Stimulated activated CD4-positive, alpha-beta T cell treated with anti-CD3 and anti-CD28 coated beads, Interleukin-15, amount 100 ng/mL, for 1 hour (primary cell): ENCODE measurements around the gene PPP1R36.
"Not testable (repeated sequence)": the region's sequence is repeated elsewhere in the genome, so short reads cannot be mapped to it uniquely, and the experiment has no call there.

Source experiments
- DNase-seq, 2 donors: peaks; one replicate each; pipeline ENCODE4 v3.0.0-alpha.2; 2020; ENCODE audit warnings: low read depth in 1 of 2, low spot score in 1 of 2

The PPP1R36 gene

DNA sequence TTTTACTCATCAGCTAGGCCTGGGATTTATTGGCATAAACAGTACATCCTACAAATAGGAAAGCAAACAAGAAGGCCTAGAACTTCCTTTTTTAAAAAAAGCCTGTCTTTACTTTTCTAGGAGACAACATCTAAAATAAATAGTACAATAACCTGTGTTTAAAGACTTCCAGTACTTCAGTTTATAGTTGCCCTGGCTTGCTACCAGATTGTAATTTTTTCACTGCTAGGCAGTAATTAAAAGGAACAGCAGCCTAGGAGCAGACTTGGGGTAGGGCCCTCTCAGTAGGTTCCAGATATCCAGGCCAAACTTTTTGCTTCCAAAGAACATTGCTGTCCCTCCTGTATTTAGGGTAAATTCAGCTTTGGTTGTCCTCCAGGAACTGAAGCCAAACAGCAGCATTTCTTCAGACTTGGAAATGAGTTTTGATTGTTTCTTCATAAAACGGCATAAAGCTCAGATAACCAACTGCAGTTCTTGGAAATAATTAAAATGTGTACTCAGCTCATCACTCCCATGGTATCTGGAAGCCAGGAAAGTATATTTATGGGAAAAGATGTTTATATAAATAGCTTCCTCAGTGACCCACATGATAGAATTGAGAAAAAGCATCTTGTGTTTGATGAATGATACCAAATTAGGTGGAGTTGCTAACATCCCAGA lies 61.7 kb downstream of the PPP1R36 start:
- no peak for DNase-seq

GRCh38 chr14:64612021-64612380 lies 62.2 kb downstream of the PPP1R36 start:
- DNase-seq = no peak

DNA sequence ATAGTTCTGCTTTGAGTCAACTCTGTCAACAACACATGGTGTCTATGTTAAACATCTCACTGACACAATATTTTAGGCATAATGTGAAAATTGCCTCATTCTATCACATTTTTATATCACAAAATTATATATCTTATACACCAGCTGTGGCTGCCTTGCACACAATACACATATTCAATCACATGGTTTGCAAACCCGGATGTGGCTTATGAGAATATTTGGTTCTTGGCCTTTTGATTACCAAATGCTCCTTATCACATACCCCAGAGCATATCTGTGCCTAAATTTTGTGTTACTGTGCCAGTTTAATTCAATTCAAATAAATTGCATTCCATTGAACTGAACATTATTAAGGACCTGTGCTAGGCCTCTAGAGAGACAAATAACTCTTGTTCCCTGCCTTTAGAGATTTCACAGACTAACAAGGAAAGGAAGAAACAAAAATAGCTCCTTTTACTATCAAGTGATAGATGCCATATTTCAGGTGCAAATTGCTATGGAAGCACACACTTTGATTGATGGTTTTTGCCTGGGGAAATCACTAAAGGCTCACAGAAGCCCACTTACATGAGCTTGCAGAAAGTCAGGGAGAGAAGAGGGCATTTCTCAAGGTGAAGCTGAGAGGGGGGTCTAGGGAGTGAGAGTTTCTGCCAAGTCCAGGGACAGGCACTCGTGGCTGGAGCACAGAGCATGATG lies 63.4 kb downstream of the PPP1R36 start:
- no peak for DNase-seq

DNA sequence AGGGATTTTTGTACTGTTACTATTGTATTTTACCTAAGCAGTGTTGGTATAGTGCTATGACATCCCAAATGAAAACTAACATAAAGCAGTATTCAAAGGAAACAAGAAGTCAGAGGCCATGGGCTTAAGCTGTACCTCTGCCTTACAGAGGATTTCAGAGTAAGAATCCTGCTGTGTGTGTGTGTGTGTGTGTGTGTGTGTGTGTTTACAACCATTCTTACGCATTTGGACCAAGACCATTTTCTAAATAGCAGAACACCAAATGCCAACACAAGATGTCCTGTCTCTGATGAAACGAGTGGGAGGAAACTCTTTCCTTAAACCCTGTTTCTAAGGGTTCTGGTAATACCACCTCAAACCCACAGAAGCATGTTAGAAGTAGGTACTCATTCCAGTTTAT lies 64.4 kb downstream of the PPP1R36 start:
- DNase-seq = no peak

- DNase-seq = no peak
Measured at GRCh38 chr14:64614805-64615391, 65.1 kb downstream of the PPP1R36 start.

GRCh38 chr14:64617872-64618408 lies 68.2 kb downstream of the PPP1R36 start:
- DNase-seq = not testable (repeated sequence)

- DNase-seq = no peak
Measured at GRCh38 chr14:64620910-64621309, 71.1 kb downstream of the PPP1R36 start.

GRCh38 chr14:64623554-64624165 lies 73.9 kb downstream of the PPP1R36 start:
- DNase-seq = no peak

- DNase-seq = no peak
Measured at GRCh38 chr14:64625386-64626232, 75.8 kb downstream of the PPP1R36 start.

GRCh38 chr14:64628940-64629408 lies 79.2 kb downstream of the PPP1R36 start:
- no peak for DNase-seq

DNA sequence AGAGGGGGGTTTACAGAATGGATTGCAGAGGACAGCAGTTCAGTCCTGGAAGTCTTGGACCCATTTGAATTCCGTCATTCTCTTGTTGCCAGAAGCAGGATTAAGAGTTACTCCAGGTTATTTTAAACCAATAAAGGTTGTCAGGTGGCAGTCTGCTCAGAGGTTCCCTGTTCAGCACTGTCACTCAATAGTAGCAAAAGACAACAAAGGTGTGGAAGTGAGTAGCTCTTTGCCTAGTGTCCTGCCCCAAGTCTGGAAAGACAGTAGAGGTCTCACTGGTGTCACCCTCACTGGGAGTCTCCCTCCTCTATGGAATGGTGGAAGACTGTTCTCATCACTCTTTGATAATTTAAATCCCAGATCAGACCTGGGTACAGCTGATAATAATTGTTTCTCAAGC lies 81.0 kb downstream of the PPP1R36 start:
- DNase-seq = no peak

GRCh38 chr14:64631222-64631621 lies 81.5 kb downstream of the PPP1R36 start:
- DNase-seq = not testable (repeated sequence)

DNA sequence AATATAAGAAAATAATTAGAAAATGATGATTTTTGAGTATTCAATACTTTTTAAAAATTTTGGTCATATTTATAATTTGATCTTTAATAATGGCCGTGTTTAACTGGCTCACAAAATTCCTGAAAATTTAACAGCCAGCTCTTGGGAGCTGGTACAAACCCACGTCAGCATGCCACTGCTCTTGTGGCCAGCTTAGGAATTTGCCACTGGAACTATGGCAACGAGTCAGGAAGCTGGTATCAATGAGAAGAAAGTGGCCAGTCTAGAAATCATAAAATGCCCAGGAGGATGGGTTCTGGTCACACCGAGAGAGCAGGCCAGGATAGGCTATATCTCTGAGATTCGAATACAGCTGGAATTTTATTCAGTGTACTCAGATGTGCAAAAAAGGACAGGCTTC lies 82.3 kb downstream of the PPP1R36 start:
- no peak for DNase-seq

GRCh38 chr14:64634558-64634957 lies 84.8 kb downstream of the PPP1R36 start:
- DNase-seq = no peak

DNA sequence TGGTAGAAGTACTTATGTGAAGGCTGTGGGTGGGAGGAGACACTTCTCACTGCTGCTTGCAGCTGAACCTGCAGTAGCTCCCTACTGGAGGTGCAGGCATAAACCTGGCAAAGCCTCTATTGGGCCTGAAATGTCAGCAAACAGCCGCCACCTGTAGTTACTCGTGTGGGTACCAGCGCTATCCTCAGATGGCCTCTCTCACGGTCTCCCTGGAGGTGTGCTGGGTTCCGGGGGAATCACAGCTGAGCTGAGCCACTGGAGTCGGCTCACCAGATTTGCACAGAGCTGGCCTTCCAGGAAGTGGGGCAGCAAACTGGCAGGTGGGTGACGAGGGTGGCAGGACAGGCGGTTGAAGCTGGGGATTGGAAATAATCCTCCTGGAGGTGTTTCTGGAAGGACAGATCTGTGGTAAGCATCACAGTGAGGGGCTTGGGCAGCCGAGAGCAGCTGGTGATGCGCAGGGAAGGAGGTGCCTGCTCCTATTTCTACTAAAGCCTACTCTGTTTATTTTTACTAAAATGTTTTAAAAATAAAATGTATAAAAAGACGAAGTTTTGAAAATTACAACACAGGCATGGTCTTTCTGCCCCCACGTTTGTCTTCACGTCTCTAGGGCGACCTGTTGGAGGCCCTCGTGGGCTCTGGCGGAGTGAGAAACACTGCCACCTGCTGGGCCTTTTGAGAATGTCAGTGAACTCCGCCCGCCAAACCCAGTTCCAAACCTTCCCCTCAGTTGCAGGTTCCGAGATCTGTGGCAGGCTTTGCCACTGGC lies 86.6 kb downstream of the PPP1R36 start:
- peak; percentile 45 to 51 for DNase-seq

DNA sequence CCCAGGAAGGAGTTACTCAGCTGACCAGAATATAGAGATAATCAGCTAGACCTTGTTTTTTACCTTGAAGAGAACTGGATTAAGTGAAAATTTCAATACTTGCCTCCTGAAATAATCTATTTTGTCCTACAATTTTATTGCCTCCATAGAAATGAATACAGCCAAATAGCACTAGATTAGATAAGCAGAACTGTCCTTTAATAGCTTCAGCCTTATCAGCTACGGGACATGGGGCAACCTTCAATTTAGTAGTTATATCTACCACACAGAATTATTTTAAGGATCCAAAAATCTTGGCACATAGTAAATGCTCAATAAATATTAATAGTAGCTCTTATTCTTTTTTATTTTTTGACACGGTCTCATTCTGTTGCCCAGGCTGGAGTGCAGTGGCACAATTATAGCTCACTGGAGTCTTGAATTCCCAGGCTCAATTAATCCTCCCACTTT lies 87.2 kb downstream of the PPP1R36 start:
- no peak for DNase-seq

DNA sequence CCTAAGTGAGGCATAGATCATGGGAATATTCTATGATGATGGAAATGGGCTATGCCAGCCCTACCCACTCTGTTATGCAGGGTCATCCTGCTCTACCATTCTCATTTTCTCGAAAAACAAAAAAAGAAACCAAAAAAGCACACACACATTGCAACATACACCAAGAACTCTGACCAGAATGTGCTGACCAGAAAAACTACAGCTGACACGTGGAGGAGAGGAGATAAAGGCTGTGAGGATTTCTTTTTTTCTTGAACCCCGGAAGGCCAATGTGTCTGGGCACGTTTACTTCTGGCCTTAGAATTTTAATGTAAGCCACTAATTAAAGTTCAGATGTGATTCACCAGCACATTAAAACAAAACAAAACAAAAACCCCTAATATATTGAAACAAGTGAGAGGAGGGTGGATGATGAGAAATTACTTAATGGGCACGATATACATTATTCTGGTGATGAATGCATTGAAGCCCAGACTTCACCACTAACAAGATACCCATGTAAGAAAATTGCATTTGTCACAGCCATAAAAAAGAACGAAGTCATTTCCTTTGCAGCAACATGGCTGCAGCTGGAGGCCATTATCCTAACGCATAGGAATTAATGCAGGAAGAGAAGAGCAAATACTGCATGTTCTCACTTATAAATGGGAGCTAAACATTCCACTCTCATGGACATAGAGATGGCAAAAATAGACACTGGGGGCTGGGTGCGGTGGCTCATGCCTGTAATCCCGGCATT lies 88.1 kb downstream of the PPP1R36 start:
- DNase-seq = no peak

DNA sequence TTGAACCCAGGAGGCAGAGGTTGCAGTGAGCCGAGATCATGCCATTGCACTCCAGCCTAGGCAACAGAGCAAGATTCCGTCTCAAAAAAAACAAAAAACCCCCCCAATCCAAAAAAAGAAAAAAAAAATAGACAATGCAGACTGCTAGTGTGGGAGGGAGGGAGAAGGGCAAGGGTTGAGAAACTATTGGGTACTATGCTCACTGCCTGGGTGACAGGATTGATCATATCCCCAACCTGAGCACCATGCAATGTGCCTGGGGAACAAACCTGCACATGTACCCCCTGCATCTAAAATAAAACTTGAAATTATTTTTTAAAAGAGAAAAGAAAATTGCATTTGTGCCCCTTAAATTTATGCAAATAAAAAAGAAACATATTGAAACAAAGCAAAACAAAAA lies 88.9 kb downstream of the PPP1R36 start:
- no peak for DNase-seq
